Measurements from ENCODE around the gene ITGB3. TPM values are rescaled to one million over a fixed set of nuclear protein-coding genes. Genes with fewer than 3 reads are reported as not detected.

The ITGB3 gene
- 54.6 and 138 TPM in 2 replicates for total RNA-seq

GRCh38 chr17:47253541-47254402 lies at the start of gene ITGB3:
Gene ITGB3 (plus strand): TSS chr17:47253827. CDS start chr17:47253862, 35 bp downstream.

GRCh38 chr17:47208744-47209488 lies 44.7 kb upstream of the ITGB3 start, which contains the start of gene MYL4:
Gene MYL4 (plus strand): TSS chr17:47209348. CDS start chr17:47209423, 75 bp downstream.

GRCh38 chr17:47323382-47324223 lies 70.0 kb downstream of the ITGB3 start, which contains the start of gene EFCAB13:
Gene EFCAB13 (plus strand): TSS chr17:47323955. CDS start chr17:47328354, 4,399 bp downstream.

Other genes with a start within 250 kb of the ITGB3 start
- 107 and 152 TPM in 2 replicates for gene CDC27, start 64.5 kb upstream of the ITGB3 start, total RNA-seq
- 0.99 TPM in 1 of 2 replicates, not detected in the other for gene MYL4, start 44.5 kb upstream of the ITGB3 start, total RNA-seq
- gene EFCAB13, start 70.1 kb downstream of the ITGB3 start, total RNA-seq: 4.0 and 6.0 TPM in 2 replicates